ENCODE measurements around the gene PRKRIP1.
"Not testable (repeated sequence)": the region's sequence is repeated elsewhere in the genome, so short reads cannot be mapped to it uniquely, and the experiment has no call there.

PRKRIP1 gene

GRCh38 chr7:102381696-102382425 is 14.3 kb upstream of the PRKRIP1 start:
- not testable (repeated sequence) for H3K27ac ChIP-seq (ENCODE audit: low read length); H3K9me3 ChIP-seq (ENCODE audit: control insufficient read depth, insufficient read depth, low read length); H3K4me3 ChIP-seq (ENCODE audit: low read length); H3K4me1 ChIP-seq (ENCODE audit: control insufficient read depth, insufficient read depth, low read length); H3K27me3 ChIP-seq (ENCODE audit: control insufficient read depth, insufficient read depth, low read length); H3K36me3 ChIP-seq (ENCODE audit: control insufficient read depth, insufficient read depth, low read length); DNase-seq (ENCODE audit: low read depth, low spot score)
- no CpG with 5 or more reads among the region's 7 CpGs for WGBS (ENCODE audit: insufficient coverage, insufficient read length)

DNA sequence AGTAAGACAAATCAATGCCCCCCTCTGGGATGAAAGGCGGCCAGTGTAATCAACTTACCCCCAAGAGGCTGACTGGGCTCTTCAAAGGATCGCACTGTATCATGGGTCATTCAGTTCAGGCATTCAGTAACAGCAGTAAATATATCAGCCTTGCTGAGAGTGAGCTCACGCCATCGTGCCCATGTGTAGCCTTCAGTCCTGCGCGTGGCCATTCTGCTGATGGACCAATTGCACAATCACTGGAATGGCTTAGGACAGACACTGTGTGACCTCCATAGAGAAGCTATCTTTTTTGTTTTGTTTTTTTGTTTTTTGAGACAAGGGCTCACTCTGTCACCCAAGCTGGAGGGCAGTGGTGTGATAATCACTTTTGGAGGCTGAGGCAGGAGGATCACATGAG is 9.1 kb upstream of the PRKRIP1 start:
- no peak overlapping the region for H3K4me3 ChIP-seq (ENCODE audit: low read length)
- H3K4me1 ChIP-seq (ENCODE audit: control insufficient read depth, insufficient read depth, low read length): peaks cover 1% of the 10 kb centered on the region; the same call in 1 of the 2 replicates
- H3K27me3 ChIP-seq (ENCODE audit: control insufficient read depth, insufficient read depth, low read length): no peaks in the 10 kb centered on the region
- H3K27ac ChIP-seq (ENCODE audit: low read length): no peak overlapping the region
- no peaks in the 10 kb centered on the region for H3K9me3 ChIP-seq (ENCODE audit: control insufficient read depth, insufficient read depth, low read length)
- DNase-seq (ENCODE audit: low read depth, low spot score): no peak
- WGBS (ENCODE audit: insufficient coverage, insufficient read length): no CpG with 5 or more reads among the region's 6 CpGs
- no peaks in the 10 kb centered on the region for H3K36me3 ChIP-seq (ENCODE audit: control insufficient read depth, insufficient read depth, low read length)

- no peak overlapping the region for H3K4me3 ChIP-seq (ENCODE audit: low read length)
- no CpG with 5 or more reads among the region's 3 CpGs for WGBS (ENCODE audit: insufficient coverage, insufficient read length)
- no peak overlapping the region for H3K27ac ChIP-seq (ENCODE audit: low read length)
- peaks cover 1% of the 10 kb centered on the region; the same call in 1 of the 2 replicates for H3K4me1 ChIP-seq (ENCODE audit: control insufficient read depth, insufficient read depth, low read length)
- H3K27me3 ChIP-seq (ENCODE audit: control insufficient read depth, insufficient read depth, low read length): no peaks in the 10 kb centered on the region
- H3K9me3 ChIP-seq (ENCODE audit: control insufficient read depth, insufficient read depth, low read length): no peaks in the 10 kb centered on the region
- H3K36me3 ChIP-seq (ENCODE audit: control insufficient read depth, insufficient read depth, low read length): no peaks in the 10 kb centered on the region
- no peak for DNase-seq (ENCODE audit: low read depth, low spot score)
These were observed 6.4 kb upstream of the PRKRIP1 start for GRCh38 chr7:102389810-102390209.

DNA sequence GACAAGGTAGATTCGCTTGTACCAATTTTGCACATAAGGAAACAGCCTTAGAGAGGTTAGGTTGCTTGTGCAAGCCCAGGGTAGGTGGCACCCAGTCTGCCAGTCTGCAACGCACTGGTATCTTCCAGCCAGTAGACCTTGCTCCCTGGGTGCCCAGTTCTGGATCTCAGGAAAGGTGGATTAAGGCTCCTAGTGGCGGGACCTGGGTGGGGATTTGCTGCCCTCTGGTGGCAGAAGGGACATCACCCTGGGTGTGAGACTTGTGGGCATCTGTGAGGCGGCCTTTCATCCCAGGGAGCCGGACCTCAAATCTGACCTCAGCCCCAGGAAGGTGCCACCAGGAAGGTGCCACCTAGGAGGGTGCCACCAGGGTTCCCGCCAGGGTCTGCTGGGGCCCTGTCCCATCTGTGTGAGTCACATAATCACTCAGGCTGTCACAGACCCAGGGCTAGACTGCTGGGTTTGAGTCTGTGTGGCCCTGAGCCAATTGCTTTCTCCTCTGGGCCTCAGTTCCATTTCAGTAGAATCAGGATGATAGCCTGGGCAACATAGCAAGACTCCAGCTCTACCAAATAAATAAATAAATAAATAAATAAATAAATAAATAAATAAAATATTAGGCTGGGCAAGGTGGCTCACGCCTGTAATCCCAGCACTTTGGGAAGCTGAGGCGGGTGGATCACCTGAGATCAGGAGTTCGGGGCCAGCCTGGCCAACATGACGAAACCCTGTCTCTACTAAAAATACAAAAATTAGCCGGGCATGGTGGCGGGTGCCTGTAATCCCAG is 5.3 kb upstream of the PRKRIP1 start:
- DNase-seq (ENCODE audit: low read depth, low spot score): peak; percentile 78
- Histone ChIP-seq H3K27ac (ENCODE audit: low read length) (no peak overlapping the region), H3K36me3 (ENCODE audit: control insufficient read depth, insufficient read depth, low read length) (no peaks in the 10 kb centered on the region), H3K27me3 (ENCODE audit: control insufficient read depth, insufficient read depth, low read length) (no peaks in the 10 kb centered on the region), H3K4me3 (ENCODE audit: low read length) (no peak overlapping the region), H3K9me3 (ENCODE audit: control insufficient read depth, insufficient read depth, low read length) (no peaks in the 10 kb centered on the region), H3K4me1 (ENCODE audit: control insufficient read depth, insufficient read depth, low read length) (peaks cover 1% of the 10 kb centered on the region; the same call in 1 of the 2 replicates)
- no CpG with 5 or more reads among the region's 12 CpGs for WGBS (ENCODE audit: insufficient coverage, insufficient read length)

GRCh38 chr7:102392330-102392729 is 3.8 kb upstream of the PRKRIP1 start:
- Histone ChIP-seq H3K27me3 (ENCODE audit: control insufficient read depth, insufficient read depth, low read length) (no peaks in the 10 kb centered on the region), H3K36me3 (ENCODE audit: control insufficient read depth, insufficient read depth, low read length) (no peaks in the 10 kb centered on the region), H3K27ac (ENCODE audit: low read length) (no peak overlapping the region), H3K4me3 (ENCODE audit: low read length) (no peak overlapping the region), H3K9me3 (ENCODE audit: control insufficient read depth, insufficient read depth, low read length) (no peaks in the 10 kb centered on the region), H3K4me1 (ENCODE audit: control insufficient read depth, insufficient read depth, low read length) (peaks cover 1% of the 10 kb centered on the region; the same call in 1 of the 2 replicates)
- no CpG with 5 or more reads among the region's 1 CpG for WGBS (ENCODE audit: insufficient coverage, insufficient read length)
- DNase-seq (ENCODE audit: low read depth, low spot score): no peak

DNA sequence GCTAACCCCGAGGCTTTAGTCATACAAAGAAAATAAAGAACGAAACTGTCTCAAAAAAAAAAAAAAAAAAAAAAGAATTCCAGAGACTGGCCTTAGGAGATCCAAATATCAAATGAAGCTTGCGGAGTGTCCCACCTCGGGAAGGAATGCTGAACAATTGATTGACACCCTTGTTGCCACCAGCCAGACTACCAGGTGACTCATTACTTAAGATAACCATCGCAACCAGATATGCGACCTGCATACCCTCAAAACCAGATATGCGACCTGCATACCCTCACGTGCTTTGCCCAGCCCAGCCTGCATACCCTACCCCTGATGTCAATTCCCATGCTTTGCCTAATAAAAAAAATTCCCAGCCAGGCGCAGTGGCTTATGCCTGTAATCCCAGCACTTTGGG is 2.7 kb upstream of the PRKRIP1 start:
- WGBS (ENCODE audit: insufficient coverage, insufficient read length): no CpG with 5 or more reads among the region's 9 CpGs
- Histone ChIP-seq H3K4me3 (ENCODE audit: low read length) (no peak overlapping the region), H3K27ac (ENCODE audit: low read length) (no peak overlapping the region), H3K4me1 (ENCODE audit: control insufficient read depth, insufficient read depth, low read length) (peaks cover 1% of the 10 kb centered on the region; the same call in 1 of the 2 replicates), H3K36me3 (ENCODE audit: control insufficient read depth, insufficient read depth, low read length) (no peaks in the 10 kb centered on the region), H3K27me3 (ENCODE audit: control insufficient read depth, insufficient read depth, low read length) (no peaks in the 10 kb centered on the region), H3K9me3 (ENCODE audit: control insufficient read depth, insufficient read depth, low read length) (no peaks in the 10 kb centered on the region)
- no peak for DNase-seq (ENCODE audit: low read depth, low spot score)

GRCh38 chr7:102395592-102395872 is 631 bp upstream of the PRKRIP1 start:
- peaks cover 4% of the 10 kb centered on the region; the same call in 1 of the 2 replicates for H3K36me3 ChIP-seq (ENCODE audit: control insufficient read depth, insufficient read depth, low read length)
- WGBS (ENCODE audit: insufficient coverage, insufficient read length): no CpG with 5 or more reads among the region's 9 CpGs

DNA sequence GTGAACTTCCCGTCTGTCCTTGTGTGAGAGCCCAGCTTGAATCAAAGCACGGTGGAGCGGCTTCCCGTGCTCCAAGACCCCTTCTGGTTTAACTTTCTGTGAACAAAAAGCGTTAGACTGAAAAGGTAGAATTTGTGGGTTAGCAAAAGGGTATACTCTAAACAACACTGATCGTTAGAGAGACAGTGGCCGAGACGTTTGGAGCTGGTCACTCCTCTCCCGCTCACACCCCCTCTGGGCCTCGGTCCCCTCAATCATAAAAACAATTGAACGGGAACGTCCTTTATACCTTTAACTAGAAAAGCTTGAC is 502 bp downstream of the PRKRIP1 start:
- Histone ChIP-seq H3K4me1 (ENCODE audit: control insufficient read depth, insufficient read depth, low read length) (no peaks in the 10 kb centered on the region), H3K27me3 (ENCODE audit: control insufficient read depth, insufficient read depth, low read length) (no peaks in the 10 kb centered on the region), H3K27ac (ENCODE audit: low read length) (no peak overlapping the region), H3K4me3 (ENCODE audit: low read length) (peak overlapping the region; percentile 69), H3K9me3 (ENCODE audit: control insufficient read depth, insufficient read depth, low read length) (no peaks in the 10 kb centered on the region), H3K36me3 (ENCODE audit: control insufficient read depth, insufficient read depth, low read length) (peaks cover 4% of the 10 kb centered on the region; the same call in 1 of the 2 replicates)
- WGBS (ENCODE audit: insufficient coverage, insufficient read length): no CpG with 5 or more reads among the region's 12 CpGs
- DNase-seq (ENCODE audit: low read depth, low spot score): no peak

More at GRCh38 chr7:102395592-102395872, 631 bp upstream of the PRKRIP1 start:
- Histone ChIP-seq H3K4me3 (ENCODE audit: low read length) (peak overlapping the region; percentile 69; the same call in 1 of the 2 replicates), H3K4me1 (ENCODE audit: control insufficient read depth, insufficient read depth, low read length) (peaks cover under 1% of the 10 kb centered on the region; the same call in 1 of the 2 replicates), H3K27ac (ENCODE audit: low read length) (no peak overlapping the region), H3K9me3 (ENCODE audit: control insufficient read depth, insufficient read depth, low read length) (no peaks in the 10 kb centered on the region), H3K27me3 (ENCODE audit: control insufficient read depth, insufficient read depth, low read length) (no peaks in the 10 kb centered on the region)
- no peak for DNase-seq (ENCODE audit: low read depth, low spot score)

DNA sequence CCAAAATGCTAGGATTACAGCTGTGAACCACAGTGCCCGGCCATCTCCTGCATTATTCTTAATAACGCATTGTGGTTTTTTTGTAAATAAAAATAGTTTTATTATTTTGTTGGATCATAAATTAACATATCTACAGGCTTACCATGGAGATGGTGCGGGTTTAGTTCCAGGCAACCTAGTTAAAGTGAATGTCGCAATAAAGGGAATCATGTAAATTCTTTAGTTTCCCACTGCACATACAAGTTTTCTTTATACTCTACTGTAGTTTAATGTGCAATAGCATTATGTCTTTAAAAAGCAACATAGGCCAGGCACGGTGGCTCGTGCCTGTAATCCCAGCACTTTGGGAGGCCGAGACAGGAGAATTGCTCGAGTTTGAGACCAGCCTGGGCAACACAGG is 2.4 kb downstream of the PRKRIP1 start:
- Histone ChIP-seq H3K36me3 (ENCODE audit: control insufficient read depth, insufficient read depth, low read length) (peaks cover 4% of the 10 kb centered on the region; the same call in 1 of the 2 replicates), H3K27ac (ENCODE audit: low read length) (no peak overlapping the region), H3K9me3 (ENCODE audit: control insufficient read depth, insufficient read depth, low read length) (no peaks in the 10 kb centered on the region), H3K4me1 (ENCODE audit: control insufficient read depth, insufficient read depth, low read length) (no peaks in the 10 kb centered on the region), H3K4me3 (ENCODE audit: low read length) (no peak overlapping the region), H3K27me3 (ENCODE audit: control insufficient read depth, insufficient read depth, low read length) (no peaks in the 10 kb centered on the region)
- DNase-seq (ENCODE audit: low read depth, low spot score): no peak
- WGBS (ENCODE audit: insufficient coverage, insufficient read length): no CpG with 5 or more reads among the region's 8 CpGs

DNA sequence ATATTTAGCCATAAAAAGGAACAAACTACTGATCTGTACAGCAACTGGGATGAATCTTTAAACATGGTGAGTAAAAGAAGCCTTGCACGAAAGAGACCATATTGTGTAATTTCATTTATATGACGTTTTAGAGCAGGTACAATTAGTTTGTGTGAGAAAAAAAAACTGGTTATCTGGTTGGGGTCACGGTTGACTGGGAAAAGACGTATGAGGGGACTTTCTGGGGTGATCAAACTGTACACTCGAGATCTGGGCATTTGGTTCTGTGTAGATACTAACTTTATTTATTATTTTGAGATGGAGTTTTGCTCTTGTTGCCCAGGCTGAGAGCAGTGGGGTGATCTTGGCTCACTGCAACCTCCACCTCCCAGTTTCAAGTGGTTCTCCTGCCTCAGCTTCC is 4.2 kb downstream of the PRKRIP1 start:
- H3K4me1 ChIP-seq (ENCODE audit: control insufficient read depth, insufficient read depth, low read length): no peaks in the 10 kb centered on the region
- no CpG with 5 or more reads among the region's 5 CpGs for WGBS (ENCODE audit: insufficient coverage, insufficient read length)
- no peaks in the 10 kb centered on the region for H3K9me3 ChIP-seq (ENCODE audit: control insufficient read depth, insufficient read depth, low read length)
- no peak overlapping the region for H3K4me3 ChIP-seq (ENCODE audit: low read length)
- H3K27ac ChIP-seq (ENCODE audit: low read length): no peak overlapping the region
- peaks cover 4% of the 10 kb centered on the region; the same call in 1 of the 2 replicates for H3K36me3 ChIP-seq (ENCODE audit: control insufficient read depth, insufficient read depth, low read length)
- no peaks in the 10 kb centered on the region for H3K27me3 ChIP-seq (ENCODE audit: control insufficient read depth, insufficient read depth, low read length)
- no peak for DNase-seq (ENCODE audit: low read depth, low spot score)
